SU-DHL-6 (cell line): Measurements from ENCODE around the gene COL16A1.

Experiments used
- H2AFZ ChIP-seq: fragments of 200-600 bp; sonication (generic); 2 replicates; pipeline ENCODE4 v1.6.1; 2014; ENCODE audit warnings: low read depth, mild to moderate bottlenecking, moderate library complexity, mixed read lengths, antibody characterized with exemption, low read length; ENCODE audit not compliant: severe bottlenecking
- H3F3A ChIP-seq: fragments of 200-600 bp; shearing (Covaris generic); 2 replicates; pipeline ENCODE4 v1.6.0; 2016; ENCODE audit warnings: antibody characterized with exemption, mild to moderate bottlenecking; ENCODE audit not compliant: insufficient read depth
- H3K27ac ChIP-seq: fragments of 200-600 bp; sonication (generic); 2 replicates; pipeline ENCODE4 v1.5.1; 2016; ENCODE audit warnings: low read depth, mild to moderate bottlenecking, low read length, moderate library complexity, mixed read lengths
- H3K27me3 ChIP-seq: fragments of 200-600 bp; sonication (generic), shearing (Covaris generic); 2 replicates; pipeline ENCODE4 v1.6.0; 2014; ENCODE audit warnings: mild to moderate bottlenecking, low read length
- H3K36me3 ChIP-seq: fragments of 200-600 bp; sonication (generic); 2 replicates; pipeline ENCODE4 v1.6.1; 2014; ENCODE audit warnings: mild to moderate bottlenecking, low read length, mixed read lengths
- H3K4me2 ChIP-seq: fragments of 300-600, 200-600 bp; shearing (Covaris generic), sonication (generic); 2 replicates; pipeline ENCODE4 v1.6.0; 2014; ENCODE audit warnings: low read length, low read depth, mild to moderate bottlenecking; ENCODE audit not compliant: poor library complexity, severe bottlenecking
- H3K4me3 ChIP-seq: fragments of 200-600 bp; sonication (generic); 2 replicates; pipeline ENCODE4 v1.5.1; 2014; ENCODE audit warnings: antibody characterized with exemption, low read length, mild to moderate bottlenecking, mixed read lengths; ENCODE audit not compliant: insufficient read depth, poor library complexity, severe bottlenecking
- H3K79me2 ChIP-seq: fragments of 200-600 bp; sonication (generic); 2 replicates; pipeline ENCODE4 v1.6.1; 2014; ENCODE audit warnings: mild to moderate bottlenecking, low read length, moderate library complexity; ENCODE audit not compliant: insufficient read depth
- H3K9ac ChIP-seq: fragments of 200-600 bp; sonication (generic); 2 replicates; pipeline ENCODE4 v1.7.0; 2014; ENCODE audit warnings: mild to moderate bottlenecking, low read length
- H3K9me2 ChIP-seq: fragments of 200-600 bp; sonication (generic); replicated peaks from 2 replicates; pipeline ENCODE4 v1.6.1; 2014; ENCODE audit warnings: low read length; ENCODE audit not compliant: insufficient read depth
- H3K9me3 ChIP-seq: fragments of 200-600 bp; sonication (generic); 2 replicates; pipeline ENCODE4 v1.6.1; 2014; ENCODE audit warnings: low read length, mixed read lengths; ENCODE audit not compliant: insufficient read depth
- H4K20me1 ChIP-seq: fragments of 200-600 bp; sonication (generic); 2 replicates; pipeline ENCODE4 v1.6.1; 2014; ENCODE audit warnings: low read depth, mild to moderate bottlenecking, antibody characterized with exemption, low read length, moderate library complexity, mixed read lengths
- EZH2phosphoT487 ChIP-seq: fragments of 200-600 bp; sonication (generic), shearing (Covaris generic); conservative IDR thresholded peaks from 2 replicates; pipeline ENCODE4 v1.6.1; 2018; ENCODE audit warnings: mild to moderate bottlenecking, antibody characterized with exemption, low read length, moderate library complexity, mixed read lengths
- TF ChIP-seq, protein P1 (sequence below): fragments of 200-600 bp; sonication (generic); IDR thresholded peaks from one replicate; pipeline ENCODE4 v1.5.1; 2017; ENCODE audit warnings: antibody characterized with exemption, mild to moderate bottlenecking, low read length, moderate library complexity; ENCODE audit not compliant: insufficient read depth, poor library complexity, severe bottlenecking

COL16A1 gene

DNA sequence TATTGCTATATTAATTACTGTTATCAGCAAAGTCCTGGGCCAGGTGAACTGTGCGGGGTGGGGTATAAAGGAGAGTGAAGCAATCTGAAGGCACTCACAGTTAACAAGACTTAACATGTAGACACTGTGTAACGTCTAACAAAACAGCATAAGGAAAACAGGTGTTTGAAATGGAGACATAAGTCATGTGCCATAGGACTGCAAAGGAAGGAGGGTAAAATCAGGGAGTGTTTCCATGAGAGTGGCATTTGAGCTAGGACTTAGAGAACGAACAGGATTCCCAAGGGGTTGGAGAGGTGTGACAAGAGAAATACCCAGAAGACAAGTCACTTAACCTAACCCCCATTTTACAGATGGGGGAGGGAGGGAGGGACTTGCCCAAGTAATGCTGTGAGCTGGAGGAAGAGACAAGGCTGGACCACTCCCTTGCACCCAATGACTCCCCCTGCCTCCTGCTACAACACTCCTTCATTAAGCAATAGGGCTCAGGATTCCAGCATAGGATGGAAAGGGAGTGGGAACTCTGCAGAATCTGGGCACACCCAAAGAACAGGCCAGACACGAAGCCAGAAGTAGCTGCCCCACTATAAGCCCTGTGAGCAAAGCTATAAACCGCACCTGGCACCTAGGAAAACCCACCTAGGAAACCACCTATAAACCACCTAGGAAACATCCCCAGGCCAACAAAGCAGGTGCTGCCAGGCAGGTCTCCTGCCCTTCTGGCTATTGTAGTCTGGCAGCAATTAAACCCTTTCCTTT, 65.7 kb downstream of the COL16A1 start:
- Histone ChIP-seq H3K4me3 (no peak overlapping the region), H3K9me2 (no peaks in the 10 kb centered on the region), H3K79me2 (peaks cover 66% of the 10 kb centered on the region), H2AFZ (no peak overlapping the region), H4K20me1 (no peaks in the 10 kb centered on the region), H3K27ac (no peak overlapping the region), H3K27me3 (no peaks in the 10 kb centered on the region), H3K4me2 (no peak overlapping the region), H3K36me3 (no peaks in the 10 kb centered on the region), H3K9me3 (no peaks in the 10 kb centered on the region), H3K9ac (no peak overlapping the region), H3F3A (no peaks in the 10 kb centered on the region)
- TF ChIP-seq, protein P1, sequence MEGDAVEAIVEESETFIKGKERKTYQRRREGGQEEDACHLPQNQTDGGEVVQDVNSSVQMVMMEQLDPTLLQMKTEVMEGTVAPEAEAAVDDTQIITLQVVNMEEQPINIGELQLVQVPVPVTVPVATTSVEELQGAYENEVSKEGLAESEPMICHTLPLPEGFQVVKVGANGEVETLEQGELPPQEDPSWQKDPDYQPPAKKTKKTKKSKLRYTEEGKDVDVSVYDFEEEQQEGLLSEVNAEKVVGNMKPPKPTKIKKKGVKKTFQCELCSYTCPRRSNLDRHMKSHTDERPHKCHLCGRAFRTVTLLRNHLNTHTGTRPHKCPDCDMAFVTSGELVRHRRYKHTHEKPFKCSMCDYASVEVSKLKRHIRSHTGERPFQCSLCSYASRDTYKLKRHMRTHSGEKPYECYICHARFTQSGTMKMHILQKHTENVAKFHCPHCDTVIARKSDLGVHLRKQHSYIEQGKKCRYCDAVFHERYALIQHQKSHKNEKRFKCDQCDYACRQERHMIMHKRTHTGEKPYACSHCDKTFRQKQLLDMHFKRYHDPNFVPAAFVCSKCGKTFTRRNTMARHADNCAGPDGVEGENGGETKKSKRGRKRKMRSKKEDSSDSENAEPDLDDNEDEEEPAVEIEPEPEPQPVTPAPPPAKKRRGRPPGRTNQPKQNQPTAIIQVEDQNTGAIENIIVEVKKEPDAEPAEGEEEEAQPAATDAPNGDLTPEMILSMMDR = no peak
- no peak for TF ChIP-seq EZH2phosphoT487

DNA sequence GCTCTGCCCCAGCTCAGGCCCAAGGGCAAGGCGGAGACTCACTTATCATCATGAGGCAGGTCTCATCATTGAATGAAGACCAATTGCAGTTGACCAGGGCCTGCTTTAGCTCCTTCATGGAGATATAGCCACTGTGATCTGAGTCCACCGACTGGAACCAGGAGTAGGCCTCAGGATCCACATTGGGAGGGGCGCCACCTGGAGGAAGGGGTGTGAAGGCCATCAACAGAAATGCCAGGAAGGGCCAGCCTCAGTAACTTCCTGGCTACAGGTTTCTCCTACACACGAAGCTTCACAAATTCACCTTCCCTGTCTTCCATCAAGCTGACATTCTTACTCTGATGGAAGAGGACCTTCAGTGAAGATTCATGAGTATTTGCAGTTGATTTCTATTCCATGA, 70.7 kb downstream of the COL16A1 start:
- no peaks in the 10 kb centered on the region for H3K36me3 ChIP-seq
- H3K79me2 ChIP-seq = peaks cover 30% of the 10 kb centered on the region

GRCh38 chr1:31632649-31633048, 71.2 kb downstream of the COL16A1 start:
- no peaks in the 10 kb centered on the region for H3K36me3 ChIP-seq
- H3K27me3 ChIP-seq = no peaks in the 10 kb centered on the region
- H3K9me3 ChIP-seq = no peaks in the 10 kb centered on the region
- H3K4me2 ChIP-seq = no peak overlapping the region
- H4K20me1 ChIP-seq = no peaks in the 10 kb centered on the region
- H3F3A ChIP-seq = no peaks in the 10 kb centered on the region
- H2AFZ ChIP-seq = no peak overlapping the region
- TF ChIP-seq, protein P1 = no peak
- TF ChIP-seq EZH2phosphoT487 = no peak
- no peaks in the 10 kb centered on the region for H3K9me2 ChIP-seq
- no peak overlapping the region for H3K4me3 ChIP-seq
- H3K9ac ChIP-seq = no peak overlapping the region
- peaks cover 27% of the 10 kb centered on the region for H3K79me2 ChIP-seq
- no peak overlapping the region for H3K27ac ChIP-seq

More for the DNA sequence above, 70.7 kb downstream of the COL16A1 start:
- H2AFZ ChIP-seq = no peak overlapping the region
- H3K27ac ChIP-seq = no peak overlapping the region
- H3F3A ChIP-seq = no peaks in the 10 kb centered on the region
- H3K4me2 ChIP-seq = no peak overlapping the region
- no peaks in the 10 kb centered on the region for H3K27me3 ChIP-seq
- H3K9me2 ChIP-seq = no peaks in the 10 kb centered on the region
- H3K9ac ChIP-seq = no peak overlapping the region
- no peak overlapping the region for H3K4me3 ChIP-seq
- TF ChIP-seq, protein P1 = no peak
- no peak for TF ChIP-seq EZH2phosphoT487
- H4K20me1 ChIP-seq = no peaks in the 10 kb centered on the region
- H3K9me3 ChIP-seq = no peaks in the 10 kb centered on the region
